A549 (cell line): Measurements from ENCODE around the gene LY6G5B.

Source experiments
- BCL3 ChIP-seq: fragments of >200 bp; sonication (Bioruptor Twin); formaldehyde crosslinking; IDR thresholded peaks from 3 replicates; pipeline ENCODE4 v1.6.1; 2016
- CTCF ChIP-seq: fragments of >200 bp; sonication (Bioruptor Twin); formaldehyde crosslinking; IDR thresholded peaks from 3 replicates; pipeline ENCODE4 v1.5.1; 2016
- MAZ ChIP-seq: fragments of 150-350 bp; IDR thresholded peaks from 2 replicates; pipeline ENCODE4 v1.6.1; 2014; ENCODE audit warnings: antibody characterized with exemption, low read depth, low read length, borderline replicate concordance
- SMC3 ChIP-seq: fragments of >200 bp; sonication (Bioruptor Twin); formaldehyde crosslinking; IDR thresholded peaks from 3 replicates; pipeline ENCODE4 v1.6.1; 2018; ENCODE audit warnings: inconsistent platforms
- USF2 ChIP-seq: fragments of 450-650 bp; IDR thresholded peaks from 2 replicates; pipeline ENCODE4 v1.6.1; 2014; ENCODE audit warnings: antibody characterized with exemption

GRCh38 chr6:31686483-31686882, 16.7 kb downstream of the LY6G5B start:
- TF ChIP-seq MAZ (no peak), USF2 (no peak), CTCF (no peak), SMC3 (no peak), BCL3 (no peak)
